ENCODE results near the gene KLF6.

DNA sequence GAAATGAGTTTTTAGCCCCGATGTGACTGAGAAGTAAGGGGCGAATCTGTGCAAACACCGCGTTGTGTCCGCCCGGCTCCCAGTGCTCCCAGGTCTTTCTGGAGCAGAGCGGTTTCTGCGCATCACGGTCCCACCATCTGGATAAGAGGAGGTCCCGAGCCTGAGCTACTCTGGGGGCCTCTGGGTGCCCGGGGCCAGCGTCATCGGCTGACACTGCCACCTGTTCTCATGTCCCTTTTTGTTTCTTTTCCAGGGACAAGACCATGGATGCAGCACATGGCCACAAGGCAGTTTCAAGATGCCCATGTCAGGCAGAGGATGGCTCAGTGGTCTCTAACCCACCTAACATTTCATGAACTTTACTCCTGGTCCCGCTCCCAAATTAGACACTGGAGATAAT is 24.9 kb downstream of the KLF6 start:
- TF ChIP-seq CTCF (conservative IDR thresholded peaks at IDR 0.05; ENCODE audit: low read length) (no peak), EZH2phosphoT487 (IDR thresholded peaks at IDR 0.05; ENCODE audit: borderline replicate concordance, low read depth, low read length) (no peak)
